Activated CD4-positive, alpha-beta T cell treated with anti-CD3 and anti-CD28 coated beads, Interleukin-2, amount 10 ng/mL, durations not matched to agents 7 days and 5 days (primary cell): Measurements from ENCODE around the gene TNFAIP3. TPM values are rescaled to one million over a fixed set of nuclear protein-coding genes. Genes with fewer than 3 reads are reported as not detected.
"Not testable (repeated sequence)": the region's sequence is repeated elsewhere in the genome, so short reads cannot be mapped to it uniquely, and the experiment has no call there.

Source experiments
- CTCF ChIA-PET: fragments of 350-600 bp; sonication (Branson Sonifier 250); formaldehyde crosslinking; loops from one replicate; lab custom pipeline; 2021; ENCODE audit warnings: antibody characterized with exemption; lab: Charles Lee
- POLR2A ChIA-PET: fragments of 350-600 bp; sonication (Branson Sonifier 250); formaldehyde crosslinking; loops from one replicate; lab custom pipeline; 2021; ENCODE audit warnings: antibody characterized with exemption; lab: Charles Lee
- DNase-seq: peaks from one replicate; pipeline ENCODE4 v3.0.0-alpha.2; 2020
- H3K27ac Mint-ChIP-seq: one replicate; pipeline ENCODE4 v1.8.0; 2021; ENCODE audit warnings: mild to moderate bottlenecking, moderate library complexity, mixed read lengths
- H3K27me3 Mint-ChIP-seq: one replicate; pipeline ENCODE4 v1.8.0; 2021; ENCODE audit warnings: mixed read lengths
- H3K36me3 Mint-ChIP-seq: one replicate; pipeline ENCODE4 v1.8.0; 2021; ENCODE audit warnings: low read depth, mixed read lengths
- H3K4me1 Mint-ChIP-seq: one replicate; pipeline ENCODE4 v1.8.0; 2021; ENCODE audit warnings: mixed read lengths
- H3K4me3 Mint-ChIP-seq: one replicate; pipeline ENCODE4 v1.8.0; 2021; ENCODE audit warnings: mild to moderate bottlenecking, moderate library complexity, mixed read lengths
- H3K9me3 Mint-ChIP-seq: one replicate; pipeline ENCODE4 v1.8.0; 2021; ENCODE audit warnings: mixed read lengths
- total RNA-seq, 2 experiments: library from RNA; stranded (reverse); gene quantifications; one replicate each; pipeline ENCODE4 v1.2.3, GENCODE V29; 2021

Gene TNFAIP3
- total RNA-seq, 2 experiments from 2014 or later, result 41.8 to 43.9 TPM

DNA sequence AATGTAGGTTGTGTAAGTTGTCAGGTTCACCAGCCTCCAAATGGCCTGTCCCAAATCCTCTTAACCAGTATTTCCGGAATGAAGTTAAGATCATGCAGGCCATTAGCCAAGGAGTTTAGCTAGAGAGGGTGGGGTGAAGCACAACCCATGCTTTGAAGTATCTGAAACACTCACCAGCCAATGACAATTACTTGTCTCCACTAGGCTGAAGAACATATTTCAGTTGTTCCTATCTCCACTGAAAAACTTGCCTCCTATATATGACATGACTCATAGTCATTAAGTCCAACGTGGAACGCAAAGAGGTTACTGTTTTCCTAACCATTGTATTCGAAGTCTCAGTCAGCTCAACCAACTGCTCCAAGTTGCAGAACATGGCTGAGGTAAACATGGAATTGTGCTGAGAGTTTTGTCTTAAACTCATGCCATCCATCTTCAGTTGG is 37.4 kb upstream of the TNFAIP3 start:
- Mint-ChIP-seq H3K4me3 (no peak overlapping the region), H3K4me1 (peaks cover 56% of the 10 kb centered on the region), H3K27me3 (no peaks in the 10 kb centered on the region), H3K9me3 (peaks cover 18% of the 10 kb centered on the region), H3K27ac (no peak overlapping the region), H3K36me3 (peaks cover 14% of the 10 kb centered on the region)
- ChIA-PET POLR2A (no interaction called here), CTCF (no interaction called here)
- DNase-seq, result no peak

GRCh38 chr6:137830511-137830911 is 36.5 kb upstream of the TNFAIP3 start:
- Mint-ChIP-seq H3K27me3 (no peaks in the 10 kb centered on the region), H3K27ac (no peak overlapping the region), H3K4me3 (no peak overlapping the region), H3K9me3 (peaks cover 21% of the 10 kb centered on the region), H3K36me3 (peaks cover 14% of the 10 kb centered on the region), H3K4me1 (peaks cover 47% of the 10 kb centered on the region)
- CTCF ChIA-PET, result interaction anchor here (0.7 to 1.6 kb wide), 2 partner anchors 10 to 73 kb away, joined by 3 to 4 read pairs; no protein-coding TSS in a partner anchor
- POLR2A ChIA-PET, result interaction anchor here (0.6 kb wide), 1 partner anchor 39 kb away, joined by 3 read pairs; no protein-coding TSS in a partner anchor
- no peak for DNase-seq

GRCh38 chr6:137832110-137832509 is 34.9 kb upstream of the TNFAIP3 start:
- Mint-ChIP-seq H3K4me3 (no peak overlapping the region), H3K27me3 (no peaks in the 10 kb centered on the region), H3K27ac (no peak overlapping the region), H3K4me1 (peaks cover 41% of the 10 kb centered on the region), H3K9me3 (peaks cover 24% of the 10 kb centered on the region), H3K36me3 (peaks cover 12% of the 10 kb centered on the region)
- POLR2A ChIA-PET, result interaction anchor here (0.5 kb wide), 1 partner anchor 48 kb away, joined by 3 read pairs; no protein-coding TSS in a partner anchor
- CTCF ChIA-PET, result interaction anchor here (1.0 to 1.9 kb wide), 4 partner anchors 8 to 133 kb away, joined by 3 to 6 read pairs (median 4); no protein-coding TSS in a partner anchor
- no peak for DNase-seq

GRCh38 chr6:137834508-137834907 is 32.6 kb upstream of the TNFAIP3 start:
- POLR2A ChIA-PET, result no interaction called here
- no peak for DNase-seq
- Mint-ChIP-seq H3K4me1 (peaks cover 18% of the 10 kb centered on the region), H3K4me3 (no peak overlapping the region), H3K27ac (no peak overlapping the region), H3K9me3 (peaks cover 34% of the 10 kb centered on the region), H3K27me3 (no peaks in the 10 kb centered on the region), H3K36me3 (peaks cover 17% of the 10 kb centered on the region)
- CTCF ChIA-PET, result interaction anchor here (0.7 to 1.2 kb wide), 3 partner anchors 9 to 130 kb away, joined by 3 read pairs; no protein-coding TSS in a partner anchor

DNA sequence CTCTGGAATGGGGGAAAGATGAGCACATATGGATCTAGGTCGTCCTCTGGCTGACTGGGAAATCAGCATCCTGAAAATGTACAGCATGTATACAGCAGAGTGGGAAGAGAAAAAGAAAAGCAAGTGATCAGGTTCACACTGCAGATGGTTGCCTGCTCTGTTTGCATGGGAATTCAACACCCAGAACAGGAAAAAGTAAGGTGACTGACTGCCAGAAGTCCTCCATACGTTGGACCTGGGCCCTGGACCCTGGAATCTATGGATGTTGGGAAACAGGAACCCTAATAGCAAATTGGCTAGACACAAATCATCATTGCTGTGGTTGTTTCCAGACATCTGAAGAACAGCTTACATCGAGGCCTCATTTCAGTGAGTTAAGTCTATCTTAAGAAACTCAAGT is 30.3 kb upstream of the TNFAIP3 start:
- CTCF ChIA-PET, result interaction anchor here (0.6 to 1.7 kb wide), 4 partner anchors 12 to 1129 kb away, joined by 3 to 5 read pairs (median 3); no protein-coding TSS in a partner anchor
- no peak for DNase-seq
- peaks cover 55% of the 10 kb centered on the region for H3K9me3 Mint-ChIP-seq
- no peaks in the 10 kb centered on the region for H3K27me3 Mint-ChIP-seq
- POLR2A ChIA-PET, result no interaction called here
- no peak overlapping the region for H3K27ac Mint-ChIP-seq
- H3K4me1 Mint-ChIP-seq, result peaks cover 5% of the 10 kb centered on the region
- peaks cover 35% of the 10 kb centered on the region for H3K36me3 Mint-ChIP-seq
- no peak overlapping the region for H3K4me3 Mint-ChIP-seq

GRCh38 chr6:137838090-137838489 is 29.0 kb upstream of the TNFAIP3 start:
- CTCF ChIA-PET, POLR2A ChIA-PET, H3K27ac Mint-ChIP-seq, H3K4me3 Mint-ChIP-seq, H3K27me3 Mint-ChIP-seq, DNase-seq, H3K4me1 Mint-ChIP-seq: not testable (repeated sequence)
- H3K36me3 Mint-ChIP-seq, result peaks cover 40% of the 10 kb centered on the region
- peaks cover 65% of the 10 kb centered on the region for H3K9me3 Mint-ChIP-seq

GRCh38 chr6:137838597-137838996 is 28.5 kb upstream of the TNFAIP3 start:
- CTCF ChIA-PET, H3K27ac Mint-ChIP-seq, H3K4me1 Mint-ChIP-seq, DNase-seq, H3K4me3 Mint-ChIP-seq, H3K27me3 Mint-ChIP-seq, POLR2A ChIA-PET: not testable (repeated sequence)
- Mint-ChIP-seq H3K36me3 (peaks cover 45% of the 10 kb centered on the region), H3K9me3 (peaks cover 70% of the 10 kb centered on the region)

- H3K9me3 Mint-ChIP-seq, result peaks cover 69% of the 10 kb centered on the region
- no peaks in the 10 kb centered on the region for H3K27me3 Mint-ChIP-seq
- H3K27ac Mint-ChIP-seq, result no peak overlapping the region
- H3K4me3 Mint-ChIP-seq, result no peak overlapping the region
- peaks cover 45% of the 10 kb centered on the region for H3K36me3 Mint-ChIP-seq
- DNase-seq, result no peak
- H3K4me1 Mint-ChIP-seq, result peaks cover 4% of the 10 kb centered on the region
- CTCF ChIA-PET, result interaction anchor here (1.5 kb wide), 1 partner anchor 11 kb away, joined by 3 read pairs; no protein-coding TSS in a partner anchor
- POLR2A ChIA-PET, result no interaction called here
Observed at GRCh38 chr6:137839076-137839475, 28.0 kb upstream of the TNFAIP3 start.

DNA sequence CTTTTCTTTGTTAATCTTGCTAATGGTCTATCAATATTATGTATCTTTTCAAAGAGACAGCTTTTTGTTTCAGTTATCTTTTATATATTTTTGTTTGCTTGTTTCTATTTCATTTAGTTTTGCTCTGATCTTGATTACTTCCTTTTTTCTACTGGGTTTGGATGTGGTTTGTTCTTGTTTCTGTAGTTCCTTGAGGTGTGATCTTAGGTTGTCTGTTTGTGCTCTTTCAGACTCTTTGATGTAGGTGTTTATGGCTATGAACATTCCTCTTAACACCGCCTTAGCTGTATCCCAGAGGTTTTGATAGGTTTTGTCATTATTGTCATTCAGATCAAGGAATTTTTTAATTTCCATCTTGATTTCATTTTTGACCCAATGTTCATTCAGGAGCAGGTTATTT is 26.8 kb upstream of the TNFAIP3 start:
- no peaks in the 10 kb centered on the region for H3K27me3 Mint-ChIP-seq
- ChIA-PET POLR2A (interaction anchor here (1.2 kb wide), 1 partner anchor 26 kb away, joined by 3 read pairs; no protein-coding TSS in a partner anchor), CTCF (interaction anchor here (1.2 to 1.6 kb wide), 3 partner anchors 9 to 30 kb away, joined by 3 to 4 read pairs (median 4); no protein-coding TSS in a partner anchor)
- DNase-seq, result no peak
- peaks cover 45% of the 10 kb centered on the region for H3K36me3 Mint-ChIP-seq
- H3K27ac Mint-ChIP-seq, result no peak overlapping the region
- H3K4me3 Mint-ChIP-seq, result no peak overlapping the region
- H3K9me3 Mint-ChIP-seq, result peaks cover 62% of the 10 kb centered on the region
- peaks cover 4% of the 10 kb centered on the region for H3K4me1 Mint-ChIP-seq

DNA sequence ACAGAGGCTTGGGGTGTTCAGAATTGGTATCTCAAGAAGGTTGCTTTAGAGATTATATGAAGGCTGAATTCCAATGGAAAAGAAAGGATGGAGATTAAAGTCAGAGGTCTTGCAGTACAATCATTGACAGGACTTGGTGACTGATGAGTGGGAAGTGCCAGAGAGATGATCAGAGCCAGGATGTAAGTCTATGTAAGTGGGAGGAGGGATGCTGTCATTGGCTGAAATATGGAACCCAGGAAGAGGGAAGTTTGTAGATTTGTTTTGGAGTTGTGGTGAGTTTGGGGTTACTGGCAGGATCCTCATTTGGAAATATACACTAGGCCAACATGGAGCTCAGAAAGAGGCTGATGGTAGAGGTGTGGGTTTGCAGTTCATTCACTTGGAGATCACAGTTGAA is 23.8 kb upstream of the TNFAIP3 start:
- Mint-ChIP-seq H3K27me3 (no peaks in the 10 kb centered on the region), H3K27ac (no peak overlapping the region), H3K4me3 (no peak overlapping the region), H3K4me1 (peaks cover 3% of the 10 kb centered on the region), H3K36me3 (peaks cover 38% of the 10 kb centered on the region), H3K9me3 (peaks cover 50% of the 10 kb centered on the region)
- no peak for DNase-seq
- ChIA-PET CTCF (interaction anchor here (0.5 kb wide), 1 partner anchor 146 kb away, joined by 3 read pairs; no protein-coding TSS in a partner anchor), POLR2A (interaction anchor here (0.6 kb wide), 1 partner anchor 18 kb away, joined by 3 read pairs; no protein-coding TSS in a partner anchor)

GRCh38 chr6:137844327-137844726 is 22.7 kb upstream of the TNFAIP3 start:
- CTCF ChIA-PET, H3K27me3 Mint-ChIP-seq, H3K27ac Mint-ChIP-seq, H3K4me1 Mint-ChIP-seq, DNase-seq, POLR2A ChIA-PET, H3K4me3 Mint-ChIP-seq: not testable (repeated sequence)
- peaks cover 39% of the 10 kb centered on the region for H3K9me3 Mint-ChIP-seq
- peaks cover 30% of the 10 kb centered on the region for H3K36me3 Mint-ChIP-seq

GRCh38 chr6:137844773-137845172 is 22.3 kb upstream of the TNFAIP3 start:
- DNase-seq, POLR2A ChIA-PET, H3K27ac Mint-ChIP-seq, CTCF ChIA-PET, H3K4me3 Mint-ChIP-seq, H3K27me3 Mint-ChIP-seq, H3K4me1 Mint-ChIP-seq: not testable (repeated sequence)
- Mint-ChIP-seq H3K36me3 (peaks cover 27% of the 10 kb centered on the region), H3K9me3 (peaks cover 36% of the 10 kb centered on the region)

- Mint-ChIP-seq H3K4me1 (no peaks in the 10 kb centered on the region), H3K27me3 (no peaks in the 10 kb centered on the region), H3K4me3 (no peak overlapping the region), H3K36me3 (peaks cover 21% of the 10 kb centered on the region), H3K27ac (no peak overlapping the region), H3K9me3 (peaks cover 30% of the 10 kb centered on the region)
- CTCF ChIA-PET, result no interaction called here
- no peak for DNase-seq
- POLR2A ChIA-PET, result no interaction called here
Observed at GRCh38 chr6:137845460-137845859, 21.6 kb upstream of the TNFAIP3 start.
